ENCODE results near the gene TBC1D4. TPM values are rescaled to one million over a fixed set of nuclear protein-coding genes. Genes with fewer than 3 reads are reported as not detected.

The TBC1D4 gene
- total and polyA plus RNA-seq, 9 of the 15 experiments (the other 6 are each of a cell fraction or from before 2014, with no cell fraction given): 2.8 to 12.3 (median 7.0) TPM

- BruUV-seq (replicated peaks): no TSS peak
- H3K4me1 ChIP-seq (replicated peaks in 1 of 2; ENCODE audit: control insufficient read depth in 2 of 2, insufficient read depth in 2 of 2, low read length in 2 of 2): no peaks in the 10 kb centered on the region; a peak in 3 of 5 replicates
- DNase-seq (ENCODE audit: extremely low read depth in 1 of 4, low spot score in 3 of 4): no peak
- no peaks in the 10 kb centered on the region for H3K9me1 ChIP-seq (ENCODE audit: control insufficient read depth, insufficient read depth, low read length)
- no peak for FAIRE-seq
- no peak overlapping the region for H3K4me2 ChIP-seq (ENCODE audit: insufficient read depth, low read length)
- no peak overlapping the region for H2AFZ ChIP-seq (ENCODE audit: low read depth, low read length)
- intact Hi-C loops (cut with micrococcal nuclease) (no loop called here), in situ Hi-C loops (cut with MboI) (no loop called here)
- ATAC-seq: no peak
- POLR2A ChIA-PET: no interaction called here
- CTCF ChIA-PET (ENCODE audit: low intra/inter-chr PET ratio): no interaction called here
- H3K36me3 ChIP-seq (ENCODE audit: control insufficient read depth, insufficient read depth, low read length): no peaks in the 10 kb centered on the region
- no peaks in the 10 kb centered on the region for H3K9me3 ChIP-seq (replicated peaks; ENCODE audit: control insufficient read depth, insufficient read depth, low read depth, low read length)
- TF ChIP-seq CEBPG (CRISPR knock-in tag; IDR thresholded peaks at IDR 0.05) (no peak), CEBPG (tag; conservative IDR thresholded peaks at IDR 0.05 in 1 of 2, IDR thresholded peaks at IDR 0.05 in 1 of 2) (peak; percentile 20 to 26; a peak in 1 of 4 replicates), ZBTB11 (CRISPR knock-in tag; IDR thresholded peaks at IDR 0.05) (no peak), FOSL1 (tag; conservative IDR thresholded peaks at IDR 0.05) (0 out of 2 replicates have a peak, but pooled peaks have one; percentile 15), NONO (IDR thresholded peaks at IDR 0.05; ENCODE audit: low read depth in 2 of 2, low read length in 1 of 2) (no peak), CEBPB (tag; IDR thresholded peaks at IDR 0.05) (peak; percentile 70)
- no peaks in the 10 kb centered on the region for H4K20me1 ChIP-seq (replicated peaks; ENCODE audit: control insufficient read depth, insufficient read depth, low read length)
- 27% methylated on average over 7 of the region's 7 CpGs for WGBS (ENCODE audit: insufficient coverage, low coverage, missing lambda C conversion rate)
- H3K79me2 ChIP-seq (ENCODE audit: control insufficient read depth, insufficient read depth, low read length): no peaks in the 10 kb centered on the region; the same call in 2 of the 3 replicates
- no peak overlapping the region for H3K9ac ChIP-seq (ENCODE audit: insufficient read depth in 1 of 2, low read depth in 2 of 2, low read length in 2 of 2)
- no peaks in the 10 kb centered on the region for H3K27me3 ChIP-seq (ENCODE audit: control insufficient read depth in 2 of 2, insufficient read depth in 2 of 2, low read length in 2 of 2)
- no peak overlapping the region for H3K4me3 ChIP-seq
- H3K27ac ChIP-seq (ENCODE audit: extremely low read depth, low read depth, low read length): no peak overlapping the region
These were observed 36.1 kb downstream of the TBC1D4 start for GRCh38 chr13:75445717-75446499.

All from K562 (cell line).